BE2C (cell line): ENCODE measurements around the gene JPH3.
A peak's percentile ranks its signal among the peaks of the same experiment; 100 is the strongest.
"Not testable (repeated sequence)": the region's sequence is repeated elsewhere in the genome, so short reads cannot be mapped to it uniquely, and the experiment has no call there.

Experiments
- DNase-seq: peaks from one replicate; pipeline ENCODE4 v3.0.0-alpha.2; 2020
- H3K27me3 ChIP-seq: fragments of 250-450 bp; sonication (Bioruptor Pico); 2 replicates; pipeline ENCODE4 v1.5.1; 2020; ENCODE audit warnings: mild to moderate bottlenecking
- H3K36me3 ChIP-seq: fragments of 250-450 bp; sonication (Bioruptor Pico); 2 replicates; pipeline ENCODE4 v1.5.1; 2020; ENCODE audit warnings: mild to moderate bottlenecking
- H3K4me1 ChIP-seq: fragments of 250-450 bp; sonication (Bioruptor Pico); 2 replicates; pipeline ENCODE4 v1.5.1; 2020
- H3K4me3 ChIP-seq: 2 replicates; pipeline ENCODE4 v1.5.1; 2011; ENCODE audit warnings: low read depth, low read length
- H3K9me3 ChIP-seq: fragments of 250-450 bp; sonication (Bioruptor Pico); 2 replicates; pipeline ENCODE4 v1.5.1; 2020
- CTCF ChIP-seq: IDR thresholded peaks from 2 replicates; pipeline ENCODE4 v1.5.1; 2012; ENCODE audit warnings: mild to moderate bottlenecking, low read depth, low read length

JPH3 gene

GRCh38 chr16:87571868-87572244, 30.5 kb upstream of the JPH3 start:
- no peak for TF ChIP-seq CTCF
- DNase-seq: no peak
- Histone ChIP-seq H3K4me3 (no peak overlapping the region), H3K27me3 (no peaks in the 10 kb centered on the region), H3K4me1 (no peaks in the 10 kb centered on the region), H3K36me3 (no peaks in the 10 kb centered on the region), H3K9me3 (no peaks in the 10 kb centered on the region)

- DNase-seq: no peak
- Histone ChIP-seq H3K4me1 (no peaks in the 10 kb centered on the region), H3K27me3 (no peaks in the 10 kb centered on the region), H3K9me3 (no peaks in the 10 kb centered on the region), H3K36me3 (no peaks in the 10 kb centered on the region), H3K4me3 (no peak overlapping the region)
- no peak for TF ChIP-seq CTCF
Measured at GRCh38 chr16:87572959-87573358, 29.3 kb upstream of the JPH3 start.

GRCh38 chr16:87575027-87575804, 27.1 kb upstream of the JPH3 start:
- no peaks in the 10 kb centered on the region for H3K27me3 ChIP-seq
- DNase-seq: no peak
- TF ChIP-seq CTCF: peak; percentile 16; the same call in 1 of the 2 replicates
- no peaks in the 10 kb centered on the region for H3K4me1 ChIP-seq
- no peaks in the 10 kb centered on the region for H3K36me3 ChIP-seq
- H3K4me3 ChIP-seq: no peak overlapping the region
- no peaks in the 10 kb centered on the region for H3K9me3 ChIP-seq

- no peak for TF ChIP-seq CTCF
- DNase-seq: no peak
- H3K27me3 ChIP-seq: no peaks in the 10 kb centered on the region
Measured at GRCh38 chr16:87576171-87576570, 26.1 kb upstream of the JPH3 start.

GRCh38 chr16:87578142-87578930, 24.0 kb upstream of the JPH3 start:
- not testable (repeated sequence) for H3K9me3 ChIP-seq, H3K36me3 ChIP-seq, DNase-seq, H3K27me3 ChIP-seq, H3K4me3 ChIP-seq
- peaks cover 22% of the 10 kb centered on the region for H3K4me1 ChIP-seq

More at GRCh38 chr16:87576171-87576570, 26.1 kb upstream of the JPH3 start:
- H3K9me3 ChIP-seq: no peaks in the 10 kb centered on the region
- peaks cover 5% of the 10 kb centered on the region for H3K4me1 ChIP-seq
- no peak overlapping the region for H3K4me3 ChIP-seq
- no peaks in the 10 kb centered on the region for H3K36me3 ChIP-seq

- no peaks in the 10 kb centered on the region for H3K27me3 ChIP-seq
- no peak for TF ChIP-seq CTCF
- no peak for DNase-seq
- no peak overlapping the region for H3K4me3 ChIP-seq
- no peaks in the 10 kb centered on the region for H3K36me3 ChIP-seq
- peaks cover 23% of the 10 kb centered on the region for H3K4me1 ChIP-seq
- H3K9me3 ChIP-seq: no peaks in the 10 kb centered on the region
Measured at GRCh38 chr16:87579691-87580090, 22.6 kb upstream of the JPH3 start.
